Neural cell (in vitro differentiated cells): Measurements from ENCODE around the gene SHOC1.

Source experiments
- CTCF ChIP-seq: fragments of 450-650 bp; IDR thresholded peaks from 2 replicates; pipeline ENCODE4 v1.5.1; 2014; ENCODE audit warnings: antibody characterized with exemption, mild to moderate bottlenecking, moderate library complexity; ENCODE audit not compliant: poor library complexity, severe bottlenecking
- EP300 ChIP-seq: fragments of 450-650 bp; conservative IDR thresholded peaks from 2 replicates; pipeline ENCODE4 v1.6.1; 2014; ENCODE audit warnings: antibody characterized with exemption, mild to moderate bottlenecking, moderate library complexity; ENCODE audit not compliant: poor library complexity, severe bottlenecking
- EZH2 ChIP-seq: fragments of 200-600, 300-800 bp; shearing (Covaris generic), sonication (generic); IDR thresholded peaks from 2 replicates; pipeline ENCODE4 v1.6.1; 2014; ENCODE audit warnings: antibody characterized with exemption, low read length, borderline replicate concordance, mild to moderate bottlenecking; ENCODE audit not compliant: insufficient read depth, poor library complexity, severe bottlenecking
- POLR2AphosphoS5 ChIP-seq: IDR thresholded peaks from 2 replicates; pipeline ENCODE4 v1.6.1; 2012
- RAD21 ChIP-seq: fragments of 450-650 bp; conservative IDR thresholded peaks from 2 replicates; pipeline ENCODE4 v1.6.1; 2014; ENCODE audit warnings: antibody characterized with exemption, mild to moderate bottlenecking, moderate library complexity
- REST ChIP-seq: IDR thresholded peaks from 2 replicates; pipeline ENCODE4 v1.6.1; 2012; ENCODE audit warnings: borderline replicate concordance
- SMC3 ChIP-seq: fragments of 450-650 bp; conservative IDR thresholded peaks from 2 replicates; pipeline ENCODE4 v1.6.1; 2014; ENCODE audit warnings: antibody characterized with exemption, mild to moderate bottlenecking, moderate library complexity; ENCODE audit not compliant: poor library complexity
- TAF1 ChIP-seq: IDR thresholded peaks from 2 replicates; pipeline ENCODE4 v1.6.1; 2012; ENCODE audit warnings: low read depth

GRCh38 chr9:111804636-111805035 lies 9.9 kb upstream of the SHOC1 start:
- TF ChIP-seq CTCF (no peak), EZH2 (no peak), TAF1 (no peak), POLR2AphosphoS5 (no peak), SMC3 (no peak), RAD21 (no peak), REST (no peak), EP300 (no peak)
